ENCODE data around the gene SSH2.
A peak's percentile ranks its signal among the peaks of the same experiment; 100 is the strongest.

The SSH2 gene

GRCh38 chr17:29583324-29584248 lies 346.4 kb downstream of the SSH2 start:
- no peak for DNase-seq

- no peak for DNase-seq
Measured at GRCh38 chr17:29582772-29583171, 347.3 kb downstream of the SSH2 start.

GRCh38 chr17:29582254-29582765 lies 347.7 kb downstream of the SSH2 start:
- no peak for DNase-seq

- no peak for DNase-seq
Measured at GRCh38 chr17:29581583-29582253, 348.3 kb downstream of the SSH2 start.

- DNase-seq: peak; percentile 45 to 73
Measured at GRCh38 chr17:29579866-29580771, 349.9 kb downstream of the SSH2 start.

- DNase-seq: no peak
Measured at GRCh38 chr17:29578626-29579485, 351.2 kb downstream of the SSH2 start.

GRCh38 chr17:29577385-29578211 lies 352.4 kb downstream of the SSH2 start:
- DNase-seq: no peak

- DNase-seq: no peak
Measured at GRCh38 chr17:29577001-29577370, 353.0 kb downstream of the SSH2 start.

- DNase-seq: no peak
Measured at GRCh38 chr17:29576214-29577000, 353.6 kb downstream of the SSH2 start.

Data from NCI-H1930 (cell line).